OCI-LY7 (cell line): Measurements from ENCODE around the gene ARHGEF12. TPM values are rescaled to one million over a fixed set of nuclear protein-coding genes. Genes with fewer than 3 reads are reported as not detected.

ENCODE experiments used
- BruUV-seq: library from RNA; stranded (reverse); fragments of 400-500 nt; replicated peaks from 2 replicates; lab custom pipeline; 2021; lab: Mats Ljungman, UMichigan
- CTCF ChIA-PET: fragments of 300-600 bp; sonication (Branson Sonifier 250); formaldehyde crosslinking; loops from one replicate; lab custom pipeline; 2022; ENCODE audit warnings: antibody characterized with exemption; ENCODE audit not compliant: unreplicated experiment; lab: Charles Lee
- POLR2A ChIA-PET: fragments of 300-600 bp; sonication (Branson Sonifier 250); formaldehyde crosslinking; loops from one replicate; lab custom pipeline; 2022; ENCODE audit warnings: antibody characterized with exemption; lab: Charles Lee
- DNase-seq: peaks from one replicate; pipeline ENCODE4 v3.0.0-alpha.2; 2015; ENCODE audit warnings: low spot score
- H2AFZ ChIP-seq: fragments of 200-600 bp; sonication (generic), shearing (Covaris generic); 2 replicates; pipeline ENCODE4 v1.6.1; 2014; ENCODE audit warnings: mild to moderate bottlenecking, antibody characterized with exemption, low read length, moderate library complexity
- H3K27ac ChIP-seq: fragments of 200-600 bp; sonication (generic); 2 replicates; pipeline ENCODE4 v1.5.1; 2014; ENCODE audit warnings: mixed run types, low read depth, mild to moderate bottlenecking, moderate library complexity, low read length, inconsistent platforms; ENCODE audit not compliant: poor library complexity, severe bottlenecking
- H3K36me3 ChIP-seq: fragments of 200-600 bp; sonication (generic); 2 replicates; pipeline ENCODE4 v1.6.1; 2014; ENCODE audit warnings: mild to moderate bottlenecking, antibody characterized with exemption, low read length, moderate library complexity, mixed read lengths; ENCODE audit not compliant: insufficient read depth
- H3K4me1 ChIP-seq: fragments of 200-600 bp; sonication (generic); 2 replicates; pipeline ENCODE4 v1.5.1; 2014; ENCODE audit warnings: mild to moderate bottlenecking, low read length; ENCODE audit not compliant: insufficient read depth, poor library complexity, severe bottlenecking
- H3K4me2 ChIP-seq: fragments of 200-600 bp; sonication (generic); 2 replicates; pipeline ENCODE4 v1.6.1; 2014; ENCODE audit warnings: mild to moderate bottlenecking, low read length
- H3K4me3 ChIP-seq: fragments of 200-600 bp; sonication (generic); 2 replicates; pipeline ENCODE4 v1.5.1; 2014; ENCODE audit warnings: mild to moderate bottlenecking, low read depth, low read length; ENCODE audit not compliant: poor library complexity, severe bottlenecking
- H3K79me2 ChIP-seq: fragments of 200-600 bp; sonication (generic); 2 replicates; pipeline ENCODE4 v1.6.1; 2016; ENCODE audit warnings: low read depth, mild to moderate bottlenecking, low read length, moderate library complexity, mixed read lengths; ENCODE audit not compliant: insufficient read depth
- H3K9me2 ChIP-seq: fragments of 200-600 bp; sonication (generic); 2 replicates; pipeline ENCODE4 v1.6.1; 2016; ENCODE audit warnings: mild to moderate bottlenecking, low read length, mixed read lengths; ENCODE audit not compliant: insufficient read depth
- H3K9me3 ChIP-seq: fragments of 200-600 bp; sonication (generic); 2 replicates; pipeline ENCODE4 v1.6.1; 2014; ENCODE audit warnings: mild to moderate bottlenecking, mixed run types, low read length, mixed read lengths
- H4K20me1 ChIP-seq: fragments of 200-600 bp; sonication (generic); 2 replicates; pipeline ENCODE4 v1.6.1; 2014; ENCODE audit warnings: mild to moderate bottlenecking, antibody characterized with exemption, low read length, moderate library complexity, mixed read lengths; ENCODE audit not compliant: insufficient read depth
- CTCF ChIP-seq: fragments of 200-600 bp; sonication (generic); conservative IDR thresholded peaks from 2 replicates; pipeline ENCODE4 v1.5.1; 2014; ENCODE audit warnings: mild to moderate bottlenecking, antibody characterized with exemption, low read length, moderate library complexity, mixed read lengths
- EZH2phosphoT487 ChIP-seq: fragments of 200-600 bp; sonication (generic); IDR thresholded peaks from 2 replicates; pipeline ENCODE4 v1.6.1; 2018; ENCODE audit warnings: low read depth, borderline replicate concordance, mild to moderate bottlenecking, mixed run types, antibody characterized with exemption, low read length, moderate library complexity, mixed read lengths
- intact Hi-C: fragments of 100-400 bp; cut with micrococcal nuclease; formaldehyde crosslinking; loops from one replicate; pipeline ENCODE4 v1.10.0; 2022; ENCODE audit not compliant: unreplicated experiment
- total RNA-seq, 2 experiments: library from RNA; depleted of rRNA in 1 of 2; stranded (reverse); fragments of >200 nt in 1 of 2; shearing (Covaris generic) in 1 of 2; gene quantifications; 2 replicates each; pipeline ENCODE4 v1.2.3, GENCODE V29; 2014 to 2022

ARHGEF12 gene
- total RNA-seq, 2 experiments from 2014 or later, result 16.1 to 31.8 TPM

DNA sequence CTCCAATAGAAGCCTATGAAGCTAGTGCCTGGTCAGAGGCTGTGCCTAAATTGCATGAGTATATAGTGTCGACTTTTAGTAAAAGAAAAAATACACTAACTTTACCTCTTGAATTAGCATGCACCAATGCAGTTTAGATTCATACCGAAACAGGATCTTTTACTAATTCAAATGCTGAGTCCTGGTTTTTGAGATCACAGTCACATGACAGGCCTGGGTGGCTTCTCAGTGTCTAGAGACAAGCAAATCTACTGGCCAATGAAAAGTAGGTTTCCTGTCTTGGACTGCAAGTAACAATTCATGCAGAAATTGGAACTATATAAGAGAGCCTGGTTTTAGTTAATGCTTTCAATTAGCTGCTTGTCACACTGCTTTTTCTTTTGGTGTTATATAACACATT, 7.2 kb downstream of the ARHGEF12 start:
- H3K4me2 ChIP-seq, result peak overlapping the region; percentile 27; the same call in 1 of the 2 replicates
- no peak overlapping the region for H2AFZ ChIP-seq
- peaks cover 32% of the 10 kb centered on the region; the same call in 1 of the 2 replicates for H3K79me2 ChIP-seq
- H3K27ac ChIP-seq, result no peak overlapping the region
- ChIA-PET POLR2A (no interaction called here), CTCF (no interaction called here)
- TF ChIP-seq CTCF (no peak), EZH2phosphoT487 (no peak)
- peak; percentile 4 for DNase-seq
- H3K4me1 ChIP-seq, result peaks cover 28% of the 10 kb centered on the region
- H3K4me3 ChIP-seq, result no peak overlapping the region
- no peaks in the 10 kb centered on the region; the same call in 1 of the 2 replicates for H3K36me3 ChIP-seq
- BruUV-seq, result no TSS peak
- intact Hi-C loops, result no loop called here
- peaks cover 46% of the 10 kb centered on the region for H4K20me1 ChIP-seq
- H3K9me2 ChIP-seq, result no peaks in the 10 kb centered on the region
- H3K9me3 ChIP-seq, result peaks cover 9% of the 10 kb centered on the region

DNA sequence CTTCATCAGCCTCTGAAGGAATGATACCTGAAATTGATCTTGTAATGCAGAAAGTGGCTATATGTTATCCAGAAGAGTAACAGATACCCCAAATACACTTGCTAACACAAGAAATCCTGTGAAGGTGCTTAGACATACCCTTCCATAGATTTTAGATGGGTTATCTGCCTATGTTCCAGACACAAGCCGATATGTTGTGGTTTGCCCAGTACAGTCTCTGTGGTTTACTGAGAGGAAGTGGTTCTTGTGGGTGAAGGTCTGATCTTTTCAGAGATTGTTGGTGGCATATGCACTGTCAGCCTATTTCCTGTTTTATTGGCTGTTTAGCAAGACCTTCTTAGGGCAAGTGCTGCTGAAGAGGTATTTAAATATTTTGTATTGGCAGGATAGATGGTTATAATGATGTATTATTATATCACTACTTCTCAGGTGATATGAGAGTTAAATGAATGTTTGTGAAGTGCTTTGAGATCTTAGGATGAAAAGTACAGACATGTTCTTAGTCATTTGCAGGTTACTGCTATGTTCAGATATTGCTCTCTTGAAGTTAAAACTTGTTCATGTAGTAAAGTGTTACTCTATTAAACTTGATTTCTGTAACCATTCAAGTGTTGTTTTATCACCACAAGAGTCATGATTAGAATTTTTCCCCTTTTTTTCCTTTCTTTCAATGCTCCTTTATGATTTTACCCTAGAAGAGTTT, 8.2 kb downstream of the ARHGEF12 start:
- DNase-seq, result peak; percentile 83
- BruUV-seq, result no TSS peak
- no peak for TF ChIP-seq EZH2phosphoT487
- no peak for TF ChIP-seq CTCF
- Histone ChIP-seq H3K9me2 (no peaks in the 10 kb centered on the region), H4K20me1 (peaks cover 45% of the 10 kb centered on the region), H3K27ac (no peak overlapping the region), H2AFZ (no peak overlapping the region), H3K9me3 (peaks cover 9% of the 10 kb centered on the region), H3K36me3 (no peaks in the 10 kb centered on the region; the same call in 1 of the 2 replicates), H3K4me3 (no peak overlapping the region), H3K4me2 (peak overlapping the region; percentile 27), H3K4me1 (peaks cover 22% of the 10 kb centered on the region), H3K79me2 (peaks cover 26% of the 10 kb centered on the region; the same call in 1 of the 2 replicates)
- CTCF ChIA-PET, result no interaction called here
- intact Hi-C loops, result loop anchor here (1.0 kb wide), 1 partner anchor 8 kb away; the partner anchor contains the start of gene ARHGEF12
- POLR2A ChIA-PET, result no interaction called here

- no TSS peak for BruUV-seq
- H4K20me1 ChIP-seq, result peaks cover 51% of the 10 kb centered on the region
Observed at GRCh38 chr11:120346233-120346632, 10.0 kb downstream of the ARHGEF12 start.

More at GRCh38 chr11:120346233-120346632, 10.0 kb downstream of the ARHGEF12 start:
- Histone ChIP-seq H3K4me2 (no peak overlapping the region), H3K36me3 (no peaks in the 10 kb centered on the region; the same call in 1 of the 2 replicates), H3K79me2 (peaks cover 22% of the 10 kb centered on the region; the same call in 1 of the 2 replicates), H3K4me1 (peaks cover 22% of the 10 kb centered on the region), H3K9me2 (no peaks in the 10 kb centered on the region), H3K4me3 (no peak overlapping the region), H2AFZ (no peak overlapping the region), H3K27ac (no peak overlapping the region), H3K9me3 (peaks cover 9% of the 10 kb centered on the region)
- TF ChIP-seq EZH2phosphoT487 (no peak), CTCF (no peak)
- DNase-seq, result no peak
- POLR2A ChIA-PET, result no interaction called here
- CTCF ChIA-PET, result no interaction called here
- intact Hi-C loops, result no loop called here
